Peyer's patch (tissue), 4 donors: ENCODE measurements around the gene SNED1. TPM values are rescaled to one million over a fixed set of nuclear protein-coding genes. Genes with fewer than 3 reads are reported as not detected.

Source experiments
- DNase-seq, 3 donors: peaks; one replicate each; pipeline ENCODE4 v3.0.0-alpha.2; 2017 to 2019
- H3K27ac ChIP-seq, 4 donors: fragments of 200-600 bp; sonication (generic); one replicate each; pipeline ENCODE4 v1.5.1; 2016 to 2019
- H3K27me3 ChIP-seq, 2 donors: fragments of 200-600 bp; sonication (generic); one replicate each; pipeline ENCODE4 v1.5.1; 2019
- H3K36me3 ChIP-seq, 3 donors: fragments of 200-600 bp; sonication (generic); one replicate each; pipeline ENCODE4 v1.5.1; 2016 to 2019
- H3K4me1 ChIP-seq, 4 donors: fragments of 200-600 bp; sonication (generic); one replicate each; pipeline ENCODE4 v1.5.1; 2016 to 2019
- H3K4me3 ChIP-seq, 4 donors: fragments of 200-600 bp; sonication (generic); 1 replicate in 3 of 4; 2 replicates in 1 of 4; pipeline ENCODE4 v1.5.1; 2016 to 2019; ENCODE audit warnings: mild to moderate bottlenecking in 1 of 4
- H3K9me3 ChIP-seq, 4 donors: fragments of 200-600 bp; sonication (generic); one replicate each; pipeline ENCODE4 v1.5.1; 2016 to 2019; ENCODE audit warnings: mild to moderate bottlenecking in 1 of 4
- POLR2A ChIP-seq, 2 donors: fragments of 450-650 bp; IDR thresholded peaks; one replicate each; pipeline ENCODE4 v1.5.1; 2017; ENCODE audit warnings: antibody characterized with exemption in 2 of 2, mild to moderate bottlenecking in 2 of 2, moderate library complexity in 2 of 2
- total RNA-seq, 4 donors: library from RNA; depleted of rRNA; stranded (reverse); fragments of >200 nt; gene quantifications; one replicate each; pipeline ENCODE4 v1.1.0, GENCODE V29; 2016
- TF ChIP-seq, protein P1 (sequence below), 6 experiments: fragments of 450-650 bp in 4 of 6; fragments of 200-600 bp in 2 of 6; sonication (generic) in 1 of 6; IDR thresholded peaks; one replicate each; pipeline ENCODE4 v1.5.1; 2017 to 2019; ENCODE audit warnings: antibody characterized with exemption in 6 of 6, mild to moderate bottlenecking in 3 of 6, moderate library complexity in 1 of 6

SNED1 gene
- total RNA-seq, 4 donors from 2014 or later, result 6.8 to 83.3 (median 25.2) TPM

DNA sequence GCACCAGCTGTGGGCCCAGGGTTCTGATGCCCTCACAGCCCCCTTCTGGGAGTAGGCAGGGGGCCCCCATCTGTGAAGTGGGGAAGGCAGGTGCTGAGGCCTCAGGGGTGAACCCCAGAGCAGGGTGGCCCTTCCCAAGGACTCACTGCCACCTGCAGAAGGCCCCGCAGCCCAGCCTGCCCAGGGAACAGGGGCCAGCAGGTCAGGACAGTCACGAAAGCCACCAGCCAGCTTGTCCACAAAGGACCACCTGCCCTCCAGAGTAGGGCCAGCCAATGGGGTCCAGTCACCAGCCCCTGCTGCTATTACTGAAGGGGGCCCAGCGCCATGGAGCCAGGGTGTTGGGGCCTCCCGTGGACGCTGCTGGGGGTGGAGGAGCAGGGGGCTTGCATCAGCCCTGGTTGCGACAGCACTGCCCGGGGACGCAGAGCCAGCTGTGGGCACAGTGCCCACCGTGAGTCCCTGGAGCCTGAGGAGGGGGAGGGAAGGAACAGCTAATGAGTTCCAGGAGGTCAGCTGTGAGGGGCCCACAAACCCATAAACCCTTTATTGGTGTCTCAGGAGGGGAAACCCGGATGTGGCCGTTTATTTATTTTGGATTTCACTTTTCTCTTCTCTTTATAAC lies 11.5 kb upstream of the SNED1 start:
- Histone ChIP-seq H3K4me1 (peaks cover 0 to 18% (median 0%) of the 10 kb centered on the region in 4 donors), H3K36me3 (no peaks in the 10 kb centered on the region), H3K27me3 (no peaks in the 10 kb centered on the region), H3K4me3 (no peak overlapping the region), H3K27ac (peak overlapping the region in 1 of 4 donors; percentile 32), H3K9me3 (no peaks in the 10 kb centered on the region)
- peak in 1 of 3 donors; percentile 51 for DNase-seq
- TF ChIP-seq, protein P1, sequence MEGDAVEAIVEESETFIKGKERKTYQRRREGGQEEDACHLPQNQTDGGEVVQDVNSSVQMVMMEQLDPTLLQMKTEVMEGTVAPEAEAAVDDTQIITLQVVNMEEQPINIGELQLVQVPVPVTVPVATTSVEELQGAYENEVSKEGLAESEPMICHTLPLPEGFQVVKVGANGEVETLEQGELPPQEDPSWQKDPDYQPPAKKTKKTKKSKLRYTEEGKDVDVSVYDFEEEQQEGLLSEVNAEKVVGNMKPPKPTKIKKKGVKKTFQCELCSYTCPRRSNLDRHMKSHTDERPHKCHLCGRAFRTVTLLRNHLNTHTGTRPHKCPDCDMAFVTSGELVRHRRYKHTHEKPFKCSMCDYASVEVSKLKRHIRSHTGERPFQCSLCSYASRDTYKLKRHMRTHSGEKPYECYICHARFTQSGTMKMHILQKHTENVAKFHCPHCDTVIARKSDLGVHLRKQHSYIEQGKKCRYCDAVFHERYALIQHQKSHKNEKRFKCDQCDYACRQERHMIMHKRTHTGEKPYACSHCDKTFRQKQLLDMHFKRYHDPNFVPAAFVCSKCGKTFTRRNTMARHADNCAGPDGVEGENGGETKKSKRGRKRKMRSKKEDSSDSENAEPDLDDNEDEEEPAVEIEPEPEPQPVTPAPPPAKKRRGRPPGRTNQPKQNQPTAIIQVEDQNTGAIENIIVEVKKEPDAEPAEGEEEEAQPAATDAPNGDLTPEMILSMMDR (IDR thresholded peaks at IDR 0.05), result no peak
- no peak for TF ChIP-seq POLR2A (IDR thresholded peaks at IDR 0.05)

DNA sequence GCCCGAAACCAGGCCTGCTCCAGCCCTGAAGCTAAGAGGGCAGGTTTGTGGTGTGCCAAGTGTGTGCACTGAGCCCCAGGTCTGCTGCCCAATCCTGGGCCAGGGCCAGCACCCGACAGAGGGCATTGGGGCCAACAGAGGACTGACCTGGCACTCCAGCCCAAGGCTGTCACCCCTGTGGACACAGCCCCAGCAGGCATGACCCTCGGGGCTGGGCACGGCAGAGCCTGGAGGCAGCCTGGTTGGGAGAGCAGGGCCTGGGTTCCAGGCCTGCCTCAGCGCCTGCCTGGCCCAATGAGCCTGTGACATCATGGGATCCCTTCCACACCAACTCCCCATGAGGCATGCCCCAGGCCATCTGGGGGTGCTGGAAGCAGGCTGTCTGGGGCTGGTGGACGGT lies 10.8 kb upstream of the SNED1 start:
- no peaks in the 10 kb centered on the region for H3K9me3 ChIP-seq
- H3K27me3 ChIP-seq, result no peaks in the 10 kb centered on the region
- DNase-seq, result peak in 1 of 3 donors; percentile 34
- no peak overlapping the region for H3K27ac ChIP-seq
- no peak for TF ChIP-seq POLR2A (IDR thresholded peaks at IDR 0.05)
- TF ChIP-seq, protein P1 (IDR thresholded peaks at IDR 0.05), result no peak
- no peak overlapping the region for H3K4me3 ChIP-seq
- H3K36me3 ChIP-seq, result no peaks in the 10 kb centered on the region
- H3K4me1 ChIP-seq, result peaks cover 0 to 24% (median 0%) of the 10 kb centered on the region in 4 donors

DNA sequence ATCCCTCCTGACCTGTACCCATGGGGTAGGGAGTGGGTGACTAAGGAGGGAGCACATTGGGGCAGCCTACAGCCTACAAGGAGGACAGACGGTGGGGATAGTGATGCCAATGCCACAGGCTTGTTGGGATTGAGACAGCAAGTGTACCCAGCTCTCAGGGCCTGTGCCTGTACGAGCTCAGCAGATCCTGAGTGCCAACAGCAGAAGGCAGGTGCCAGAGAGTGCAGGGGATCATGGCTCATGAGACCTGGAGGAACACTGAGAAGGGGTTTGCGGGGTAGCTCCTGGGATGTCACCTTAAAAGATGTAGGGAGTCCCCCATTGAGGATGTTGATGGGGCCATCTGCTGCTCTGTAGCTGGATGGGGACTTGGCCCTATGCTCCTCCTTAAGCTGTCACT lies 10.3 kb upstream of the SNED1 start:
- TF ChIP-seq, protein P1 (IDR thresholded peaks at IDR 0.05), result no peak
- TF ChIP-seq POLR2A (IDR thresholded peaks at IDR 0.05), result no peak
- no peaks in the 10 kb centered on the region for H3K9me3 ChIP-seq
- no peaks in the 10 kb centered on the region for H3K27me3 ChIP-seq
- H3K4me3 ChIP-seq, result no peak overlapping the region
- H3K4me1 ChIP-seq, result peaks cover 0 to 24% (median 0%) of the 10 kb centered on the region in 4 donors
- DNase-seq, result no peak
- H3K27ac ChIP-seq, result no peak overlapping the region
- no peaks in the 10 kb centered on the region for H3K36me3 ChIP-seq

DNA sequence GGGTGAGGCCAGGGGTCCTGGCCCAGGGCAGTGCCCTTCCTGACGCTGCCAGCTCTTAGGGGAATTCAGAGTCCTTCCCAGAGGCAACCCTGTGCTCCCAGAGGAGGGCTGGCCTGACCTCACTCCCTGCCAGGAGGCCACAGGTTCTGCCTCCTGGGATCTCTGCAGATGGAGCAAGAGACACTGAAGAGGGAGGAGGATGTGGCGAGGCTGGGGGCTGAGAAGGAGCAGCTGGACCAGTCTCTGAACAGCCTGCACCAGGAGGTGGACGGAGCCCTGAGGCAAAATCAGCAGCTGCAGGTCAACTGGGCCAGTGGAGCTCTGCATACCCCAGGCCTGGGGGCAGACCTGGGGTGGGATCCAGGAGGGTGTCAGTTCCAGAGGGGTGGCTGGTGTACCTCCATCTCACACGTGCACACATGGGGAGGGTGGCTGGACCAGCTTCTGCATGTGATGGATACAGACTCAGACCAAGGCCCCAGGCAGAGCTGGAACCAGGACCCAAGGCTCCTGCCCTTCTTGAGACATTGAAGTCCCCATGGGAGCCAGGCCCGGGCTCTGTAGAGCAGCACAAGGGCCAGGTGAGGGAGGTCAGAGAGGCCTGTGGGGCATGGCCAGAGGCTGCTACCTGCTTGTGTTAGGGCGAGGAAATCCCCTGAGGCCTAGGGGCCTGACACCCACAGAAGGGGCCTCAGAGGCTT lies 9.7 kb upstream of the SNED1 start:
- peaks cover 0 to 24% (median 0%) of the 10 kb centered on the region in 4 donors for H3K4me1 ChIP-seq
- DNase-seq, result no peak
- H3K4me3 ChIP-seq, result no peak overlapping the region
- H3K27me3 ChIP-seq, result no peaks in the 10 kb centered on the region
- H3K27ac ChIP-seq, result no peak overlapping the region
- no peaks in the 10 kb centered on the region for H3K36me3 ChIP-seq
- no peaks in the 10 kb centered on the region for H3K9me3 ChIP-seq
- TF ChIP-seq, protein P1 (IDR thresholded peaks at IDR 0.05), result no peak
- no peak for TF ChIP-seq POLR2A (IDR thresholded peaks at IDR 0.05)

DNA sequence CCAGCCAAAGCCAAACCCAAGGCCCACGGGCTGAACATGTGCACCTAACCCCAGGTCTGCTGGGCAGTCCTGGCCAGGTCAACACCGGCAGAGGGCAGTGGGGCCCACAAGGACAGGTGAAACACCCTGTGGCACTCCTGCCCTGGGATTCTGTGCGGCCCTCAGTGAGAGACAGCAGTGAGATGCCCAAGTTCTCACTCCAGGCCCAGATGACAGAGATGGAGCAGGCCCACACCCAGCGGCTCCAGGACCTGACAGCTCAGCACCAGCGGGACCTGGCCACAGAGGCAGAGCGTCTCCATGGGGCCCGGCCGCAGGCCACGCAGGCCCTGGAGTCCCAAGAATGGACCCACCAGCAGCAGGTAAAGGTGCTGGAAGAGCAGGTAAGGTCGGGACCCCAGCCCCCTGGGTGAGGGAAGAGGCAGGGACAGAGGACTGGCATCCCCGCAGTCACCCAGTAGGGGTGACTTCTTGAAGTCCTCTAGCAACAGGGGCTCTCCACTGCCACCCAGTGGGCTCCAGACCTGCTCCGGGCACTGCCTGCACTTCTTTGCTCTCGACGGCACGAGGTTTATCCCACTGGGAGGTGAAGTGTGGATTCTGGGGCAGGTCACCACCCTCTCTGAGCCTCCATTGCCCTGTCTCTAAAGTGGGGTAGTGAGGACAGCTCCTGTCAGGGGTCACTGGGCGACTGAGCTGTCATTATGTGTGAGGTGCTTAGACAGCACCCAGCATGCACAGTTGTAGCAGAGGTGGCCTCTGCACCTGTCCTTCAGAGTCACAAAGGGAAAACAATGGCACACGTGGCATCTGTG lies 8.8 kb upstream of the SNED1 start:
- peak in 1 of 3 donors; percentile 57 for DNase-seq
- Histone ChIP-seq H3K4me1 (peaks cover 0 to 29% (median 0%) of the 10 kb centered on the region in 4 donors), H3K9me3 (no peaks in the 10 kb centered on the region), H3K27ac (no peak overlapping the region), H3K36me3 (no peaks in the 10 kb centered on the region), H3K4me3 (no peak overlapping the region), H3K27me3 (no peaks in the 10 kb centered on the region)
- TF ChIP-seq POLR2A (IDR thresholded peaks at IDR 0.05), result no peak
- TF ChIP-seq, protein P1 (IDR thresholded peaks at IDR 0.05), result peak in 4 of 6 experiments; percentile 25 to 47 (median 46)
